GM19395 (cell line): ENCODE data around the gene APLN.
A peak's percentile ranks its signal among the peaks of the same experiment; 100 is the strongest.

Source experiments
- ATAC-seq: cut with Tn5 transposase; IDR thresholded peaks from one replicate; pipeline ENCODE4 v1.9.1; 2021; ENCODE audit warnings: mild to moderate bottlenecking, moderate library complexity; ENCODE audit not compliant: unreplicated experiment

The APLN gene

DNA sequence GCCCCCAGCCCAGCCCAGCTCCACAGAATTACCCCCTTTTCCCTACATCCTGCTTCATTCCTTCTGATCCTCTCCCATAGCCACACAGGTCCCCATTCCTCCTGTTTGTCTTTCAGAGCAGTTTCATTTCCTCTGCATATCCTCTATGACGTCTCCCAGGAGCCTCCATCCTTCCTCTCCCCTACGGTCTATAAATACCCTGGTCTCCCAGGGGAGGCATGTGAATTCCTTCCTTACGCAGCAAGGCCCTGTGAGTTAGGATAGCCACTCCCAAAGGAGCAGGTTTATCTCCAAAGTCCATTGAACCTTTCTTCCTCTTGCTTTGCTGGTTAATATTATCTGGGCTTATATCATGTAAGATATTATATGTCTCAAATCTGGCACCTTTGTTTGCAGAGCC is 8.4 kb upstream of the APLN start:
- ATAC-seq: no peak

DNA sequence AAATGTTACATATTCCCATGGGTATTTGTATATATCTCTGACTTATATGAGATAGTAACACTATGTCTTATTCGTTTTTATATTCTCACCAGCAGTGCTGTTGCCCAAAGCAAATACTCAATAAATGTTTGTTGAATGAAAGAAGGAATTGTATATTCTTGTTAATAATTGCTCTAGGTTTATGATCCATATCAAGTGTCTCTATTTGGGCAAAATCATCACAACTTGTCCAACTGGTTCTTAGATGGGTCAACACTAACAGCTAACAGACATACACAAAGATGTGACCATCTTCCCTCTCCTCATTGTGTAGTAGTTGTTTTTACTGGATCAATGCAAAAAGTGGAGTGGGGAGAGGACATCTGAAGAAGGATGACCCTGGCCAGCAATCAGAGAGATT is 6.6 kb upstream of the APLN start:
- no peak for ATAC-seq

DNA sequence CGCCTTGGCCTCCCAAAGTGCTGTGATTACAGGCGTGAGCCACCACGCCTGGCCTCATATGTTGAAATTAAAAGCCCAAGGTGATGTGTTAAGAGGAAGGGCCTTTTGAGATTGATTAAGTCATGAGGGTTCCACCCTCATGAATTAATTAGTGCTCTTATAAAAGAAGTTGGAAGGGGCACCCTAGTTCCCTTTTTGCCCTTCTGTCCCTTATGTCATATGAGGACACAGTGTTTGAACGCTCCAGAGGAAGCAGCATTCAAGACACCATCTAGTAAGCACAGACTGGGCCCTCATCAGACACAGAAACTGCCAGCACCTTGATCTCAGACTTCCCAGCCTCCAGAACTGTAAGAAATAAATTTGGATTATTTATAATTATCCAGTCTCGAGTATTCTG is 5.1 kb upstream of the APLN start:
- ATAC-seq: no peak

DNA sequence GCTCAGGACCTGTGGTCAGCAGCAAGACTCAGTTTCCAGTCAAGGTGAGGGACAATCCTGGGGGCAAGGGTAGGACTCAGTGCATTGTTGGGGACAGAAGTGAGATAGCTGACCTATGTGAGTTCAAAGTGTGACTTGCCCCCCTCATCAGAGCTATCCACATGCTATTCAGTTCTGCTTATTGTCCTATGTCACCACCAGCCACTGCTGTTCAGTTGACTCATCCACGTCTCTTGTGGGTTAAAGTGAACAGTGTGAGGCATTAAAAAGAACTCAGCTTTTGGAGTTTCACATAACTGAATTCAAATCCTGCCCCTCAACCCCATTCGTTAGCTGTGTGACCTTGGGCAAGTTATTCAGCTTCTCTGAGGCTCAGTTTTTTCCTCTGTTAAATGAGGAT is 4.4 kb upstream of the APLN start:
- ATAC-seq: no peak

DNA sequence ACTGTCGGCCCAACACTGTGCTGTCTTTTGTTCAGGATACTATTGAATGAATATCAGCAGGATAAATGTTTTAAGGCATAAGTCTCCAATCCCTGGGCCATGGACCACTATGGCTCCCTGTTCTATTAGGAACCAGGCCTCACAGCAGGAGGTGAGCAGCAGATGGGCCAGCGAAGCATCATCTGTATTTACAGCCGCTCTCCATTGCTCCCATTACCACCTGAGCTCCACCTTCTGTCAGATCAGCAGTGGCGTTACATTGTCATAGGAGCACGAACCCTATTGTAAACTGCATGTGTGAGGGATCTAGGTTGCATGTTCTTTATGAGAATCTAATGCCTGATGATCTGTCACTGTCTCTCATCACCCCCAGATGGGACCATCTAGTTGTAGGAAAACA is 3.7 kb upstream of the APLN start:
- ATAC-seq: no peak

DNA sequence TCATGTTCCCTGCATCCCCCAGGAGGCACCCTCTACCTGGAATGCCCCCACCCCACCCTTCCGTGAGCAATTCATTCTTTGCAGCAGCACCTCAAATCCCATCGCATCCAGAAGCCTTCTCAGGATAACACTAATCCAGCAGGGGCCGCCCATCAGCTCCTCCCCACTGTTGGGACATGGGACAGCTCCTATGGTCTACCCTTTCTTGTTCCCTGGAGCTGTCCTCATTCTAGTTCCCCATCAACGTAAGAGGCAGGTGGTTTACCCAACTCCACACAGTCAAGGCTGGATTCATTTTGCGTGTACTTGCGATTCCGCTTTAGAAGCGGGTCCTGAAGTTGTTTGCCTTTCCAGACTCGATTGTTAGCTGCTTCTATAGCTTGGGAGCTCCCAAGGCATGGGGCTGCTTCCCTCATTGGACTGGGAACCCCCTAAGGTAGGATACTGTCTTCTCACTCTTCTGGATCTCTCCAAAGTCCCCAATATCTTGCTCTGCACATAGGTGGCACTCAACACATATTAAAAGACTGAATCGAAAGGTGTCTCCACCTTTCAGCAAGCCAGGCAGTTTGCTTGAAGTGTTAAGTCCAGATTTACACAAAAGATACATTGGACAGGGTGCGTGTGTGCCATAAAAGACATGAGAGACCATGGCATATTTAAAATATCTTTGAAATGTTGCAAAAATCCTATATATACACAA is 942 bp upstream of the APLN start:
- no peak for ATAC-seq

DNA sequence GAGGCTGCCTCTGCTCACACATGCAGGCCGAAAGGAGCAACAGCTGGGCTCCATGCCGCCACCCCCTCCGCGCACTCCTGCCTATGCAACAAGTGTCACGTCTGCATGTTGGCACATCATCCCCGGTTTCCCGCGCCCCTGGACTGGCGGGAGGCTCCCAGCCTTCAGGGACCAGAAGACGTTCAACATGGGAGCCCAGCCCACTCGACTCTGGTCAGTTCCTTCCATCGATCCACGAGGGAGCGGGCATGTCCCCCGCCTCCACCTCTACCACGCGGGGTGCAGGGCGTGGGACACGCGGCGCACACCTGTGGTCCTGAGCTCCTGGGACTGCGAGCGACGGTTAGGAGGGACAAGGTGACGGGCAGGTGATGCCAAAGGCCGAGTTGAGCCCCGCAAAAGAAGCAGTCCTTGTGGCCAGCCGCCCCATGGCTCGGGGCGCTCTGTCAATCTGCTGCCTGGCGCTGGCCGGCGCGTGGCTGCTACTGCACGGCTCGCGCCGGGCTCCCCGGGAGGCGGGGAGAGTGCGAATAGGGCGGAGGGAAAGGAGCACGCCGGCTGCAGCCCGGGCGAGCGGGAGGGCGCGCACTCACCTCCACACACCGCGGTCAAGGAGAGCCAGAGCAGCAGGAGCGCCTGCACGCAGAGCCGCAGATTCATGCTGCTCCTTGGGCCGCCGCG is 645 bp downstream of the APLN start:
- peak; percentile 54 for ATAC-seq

DNA sequence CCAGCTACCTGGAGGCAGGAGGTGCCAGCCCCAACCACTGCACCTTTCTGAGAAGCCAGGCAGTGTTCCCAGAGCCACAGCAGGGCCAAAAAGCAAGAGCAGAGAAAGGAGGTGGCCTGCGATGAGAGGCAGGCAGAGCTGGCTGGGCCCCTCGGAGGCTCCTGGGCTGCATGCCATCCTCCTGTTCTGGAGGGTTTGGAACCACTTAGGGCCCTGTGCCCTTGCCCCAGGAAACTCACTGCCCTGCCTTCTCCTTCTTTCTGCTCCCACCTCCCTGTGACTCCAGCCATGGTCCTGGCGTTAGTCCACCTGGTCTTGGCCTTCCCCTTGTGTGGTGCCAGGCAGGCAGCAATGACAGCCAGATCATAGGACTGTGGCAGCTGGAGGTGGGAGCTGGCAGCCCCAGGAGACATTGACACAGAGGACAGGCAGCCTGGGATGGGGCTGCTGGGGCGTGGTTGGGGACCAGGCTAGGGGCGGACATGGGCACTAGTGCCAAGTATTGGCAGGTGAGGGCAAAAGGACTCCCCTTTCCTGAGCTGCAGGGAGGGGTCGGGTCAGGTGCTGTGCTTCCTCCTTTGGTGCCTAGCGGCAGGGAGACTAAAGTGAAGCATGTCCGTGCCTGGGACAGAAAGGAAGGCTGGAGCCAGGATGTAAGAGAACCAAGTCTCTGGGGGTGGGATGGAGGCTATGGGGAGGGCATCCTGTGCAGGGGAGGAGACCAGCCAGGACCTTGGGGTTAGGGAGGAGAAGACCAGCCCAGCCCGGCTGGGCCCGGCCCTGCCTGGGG is 1.4 kb downstream of the APLN start:
- no peak for ATAC-seq

DNA sequence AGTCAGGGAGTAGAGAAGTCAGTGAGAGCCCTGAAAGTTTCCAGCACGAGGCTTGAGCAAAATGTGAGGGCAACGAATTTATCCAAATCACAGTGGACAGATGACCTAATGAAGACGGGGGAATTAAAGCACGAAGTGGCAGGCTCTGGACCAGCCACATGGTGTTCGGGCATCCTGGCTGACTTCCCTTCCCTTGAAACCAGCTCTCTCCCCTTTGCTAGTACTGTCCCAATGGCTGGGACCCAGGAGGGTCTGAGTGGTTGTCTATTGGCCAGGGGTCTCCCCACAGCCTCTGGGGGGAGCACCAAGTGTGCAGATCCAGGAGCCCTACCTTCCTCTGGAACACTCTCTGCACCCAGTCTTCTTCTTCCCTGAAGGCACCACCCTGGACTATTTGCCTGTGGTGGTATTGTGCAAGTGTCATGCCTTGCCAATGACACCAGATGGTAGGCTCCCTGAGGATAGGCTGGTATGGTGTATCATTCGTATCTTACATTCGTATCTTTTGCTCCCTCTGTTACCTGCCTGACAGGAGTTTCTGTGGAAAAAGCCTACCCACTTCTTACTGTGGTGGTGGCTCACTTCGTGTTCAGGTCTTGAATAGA is 2.1 kb downstream of the APLN start:
- ATAC-seq: no peak

DNA sequence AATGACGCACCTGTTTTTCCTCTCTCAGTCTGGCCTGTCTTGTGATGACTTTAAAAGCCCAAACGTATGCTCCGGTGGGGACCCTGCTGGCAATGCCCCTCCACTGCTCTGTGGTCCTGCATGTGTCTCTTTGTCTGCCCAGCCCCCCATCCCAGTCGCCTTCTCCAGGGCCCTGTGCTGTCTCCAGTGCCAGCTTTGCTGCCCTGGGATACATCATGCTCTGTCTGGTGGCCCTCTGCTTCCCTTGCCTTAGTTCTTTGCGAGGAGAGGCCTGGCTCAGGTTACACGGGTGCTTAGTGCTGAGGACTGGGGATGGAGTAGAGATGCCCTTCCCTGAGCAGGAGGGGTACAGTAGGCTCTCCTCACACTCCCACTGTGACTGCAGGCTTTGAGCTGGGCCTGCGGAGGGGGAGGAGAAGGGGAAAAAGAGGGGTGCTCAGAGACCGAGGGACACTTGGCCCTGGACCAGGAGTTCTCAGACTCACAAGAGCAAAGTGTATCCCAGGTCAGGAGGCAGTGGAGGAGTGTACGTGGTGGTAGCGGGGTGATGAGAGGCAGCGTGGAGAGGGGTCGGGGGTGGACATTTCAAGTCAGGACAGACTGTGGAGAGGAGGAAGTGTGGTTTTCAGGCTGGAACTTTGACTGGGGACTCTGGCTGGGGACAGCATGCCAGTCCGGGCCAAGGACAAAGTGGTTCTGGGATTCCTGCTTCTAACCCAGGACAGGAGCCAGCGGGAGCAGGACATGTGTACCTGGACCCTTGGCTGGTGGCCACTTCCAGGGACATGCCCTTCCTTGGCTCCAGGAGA is 2.8 kb downstream of the APLN start:
- ATAC-seq: no peak

DNA sequence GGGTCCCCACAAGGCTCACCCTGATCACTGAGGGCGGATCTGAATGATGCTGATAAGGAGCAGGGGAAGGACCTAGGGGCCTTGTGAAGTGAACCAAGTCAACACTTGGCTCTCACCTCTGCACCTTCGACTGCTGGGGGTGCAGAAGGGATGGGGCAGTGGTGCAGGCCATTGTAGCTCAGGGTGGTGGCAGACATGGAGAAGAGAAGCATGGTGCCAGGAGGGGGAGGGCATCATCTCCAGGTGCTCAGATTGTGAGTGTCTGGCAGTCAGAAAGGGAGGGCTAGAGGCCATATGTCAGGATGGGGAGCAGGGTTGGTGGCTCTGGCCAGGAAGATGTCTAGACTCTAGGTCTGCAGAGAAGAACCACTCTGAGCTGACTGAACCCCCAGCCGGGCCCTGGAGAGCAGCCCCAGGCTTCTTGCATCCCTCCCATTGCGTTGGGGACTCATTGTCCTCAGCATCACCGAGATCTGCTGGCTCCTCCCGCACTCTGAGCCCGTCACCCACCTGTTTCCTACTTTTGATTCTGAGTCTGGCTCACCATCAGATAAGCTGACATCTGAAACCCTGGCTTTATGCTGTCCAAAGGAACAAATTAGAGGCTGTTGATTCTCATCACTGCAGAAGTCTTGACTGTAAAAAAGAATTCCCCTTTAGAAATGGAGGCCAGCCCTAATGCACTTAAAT is 3.8 kb downstream of the APLN start:
- ATAC-seq: no peak

DNA sequence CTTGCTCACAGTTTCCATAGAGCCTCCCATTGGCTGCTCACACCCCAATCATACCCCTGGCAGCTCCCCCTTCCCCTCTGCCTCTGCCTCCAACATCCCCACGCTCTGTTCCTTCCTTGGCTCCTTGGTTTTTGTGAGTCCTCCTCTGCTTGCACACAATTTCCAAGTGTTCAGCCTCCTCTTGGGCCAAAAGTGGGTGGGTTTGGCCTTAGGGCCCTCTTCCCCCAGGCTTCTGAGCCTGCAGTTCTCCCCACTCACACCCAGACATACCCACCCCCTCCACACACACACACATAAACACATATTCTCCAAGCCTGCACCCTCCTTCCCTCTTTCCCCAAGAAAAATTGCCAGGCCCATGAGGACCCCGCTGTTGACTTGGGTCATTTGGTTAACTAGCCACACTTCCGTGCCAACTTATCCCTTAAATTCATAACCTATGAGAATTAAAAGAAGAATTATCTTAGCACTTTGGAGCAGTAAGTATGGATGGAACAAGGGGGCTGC is 4.5 kb downstream of the APLN start:
- no peak for ATAC-seq

DNA sequence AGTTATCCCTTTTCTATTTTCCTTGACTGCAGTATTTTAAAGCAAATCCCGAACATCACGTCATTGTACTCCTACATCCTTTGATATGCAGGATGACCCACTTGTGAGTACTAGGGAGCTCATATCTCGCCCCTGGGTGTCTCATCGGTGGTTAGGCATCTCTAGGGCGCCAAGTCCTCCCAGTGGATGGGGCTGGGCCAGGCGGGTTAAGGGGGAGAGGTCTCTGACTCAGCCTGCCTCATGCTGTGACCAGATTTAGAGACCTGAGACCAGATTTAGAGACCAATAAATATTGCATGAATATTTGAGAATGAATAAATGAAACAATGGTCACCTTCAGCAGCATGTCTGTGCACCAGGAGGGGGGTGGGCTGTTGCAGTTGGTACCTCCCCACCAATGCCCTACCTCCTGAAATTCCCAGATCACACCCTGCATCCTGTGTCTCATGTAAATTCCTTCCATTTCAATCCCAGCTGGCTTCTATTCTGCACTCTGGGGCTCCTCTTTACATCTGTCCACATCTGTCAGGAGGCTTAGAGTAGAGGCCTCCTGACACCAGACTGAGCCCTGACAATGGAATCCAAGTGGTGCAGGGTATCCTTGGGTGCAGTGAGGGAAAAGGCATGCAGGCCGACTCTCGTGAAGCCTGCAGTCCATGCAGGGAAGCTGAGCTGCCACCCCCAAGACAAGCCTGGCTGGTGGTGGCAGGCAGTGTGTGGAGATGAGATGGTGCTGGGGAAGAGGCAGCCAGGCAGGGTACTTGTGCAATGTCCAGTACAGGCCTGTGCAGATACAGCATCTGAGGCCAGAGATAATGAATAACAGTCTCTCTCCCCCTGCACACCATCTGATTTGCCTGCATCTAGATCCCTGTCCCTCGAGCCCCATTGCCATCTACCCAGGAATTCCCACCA is 5.2 kb downstream of the APLN start:
- ATAC-seq: no peak

DNA sequence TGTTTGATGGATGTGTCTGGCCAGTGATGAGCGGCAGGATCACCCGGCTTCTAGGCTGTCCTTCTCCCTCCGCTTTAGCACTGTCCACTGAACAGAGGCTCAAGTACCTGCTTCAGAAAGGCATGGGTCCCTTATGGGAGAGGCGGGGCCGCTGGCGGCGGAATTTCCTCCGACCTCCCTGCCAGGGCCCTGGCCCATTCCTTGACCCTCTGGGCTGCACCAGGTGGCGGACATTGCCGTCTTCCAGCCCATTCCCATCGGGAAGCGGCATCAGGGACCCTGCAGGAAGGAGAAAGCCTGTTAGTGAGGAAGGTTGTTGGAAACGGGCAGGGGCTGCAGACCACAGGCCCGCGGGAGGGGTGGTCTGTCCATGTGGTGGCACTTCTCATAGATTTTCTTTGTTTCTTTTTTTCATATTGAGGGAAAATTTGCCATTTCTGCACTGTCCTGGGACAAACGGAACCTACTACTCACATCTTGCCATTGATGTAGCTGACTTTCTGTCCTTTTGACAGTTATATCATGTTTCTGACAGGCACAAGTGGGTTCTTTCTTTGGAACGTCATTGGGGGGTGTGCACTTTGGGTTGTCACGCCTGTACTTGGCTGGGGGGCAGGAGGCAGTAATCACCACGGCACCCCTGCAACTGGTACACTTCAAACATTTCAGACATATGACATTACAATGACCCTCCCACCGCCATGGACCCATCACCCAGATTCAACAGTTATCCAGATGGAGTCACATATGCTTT is 6.1 kb downstream of the APLN start:
- no peak for ATAC-seq

DNA sequence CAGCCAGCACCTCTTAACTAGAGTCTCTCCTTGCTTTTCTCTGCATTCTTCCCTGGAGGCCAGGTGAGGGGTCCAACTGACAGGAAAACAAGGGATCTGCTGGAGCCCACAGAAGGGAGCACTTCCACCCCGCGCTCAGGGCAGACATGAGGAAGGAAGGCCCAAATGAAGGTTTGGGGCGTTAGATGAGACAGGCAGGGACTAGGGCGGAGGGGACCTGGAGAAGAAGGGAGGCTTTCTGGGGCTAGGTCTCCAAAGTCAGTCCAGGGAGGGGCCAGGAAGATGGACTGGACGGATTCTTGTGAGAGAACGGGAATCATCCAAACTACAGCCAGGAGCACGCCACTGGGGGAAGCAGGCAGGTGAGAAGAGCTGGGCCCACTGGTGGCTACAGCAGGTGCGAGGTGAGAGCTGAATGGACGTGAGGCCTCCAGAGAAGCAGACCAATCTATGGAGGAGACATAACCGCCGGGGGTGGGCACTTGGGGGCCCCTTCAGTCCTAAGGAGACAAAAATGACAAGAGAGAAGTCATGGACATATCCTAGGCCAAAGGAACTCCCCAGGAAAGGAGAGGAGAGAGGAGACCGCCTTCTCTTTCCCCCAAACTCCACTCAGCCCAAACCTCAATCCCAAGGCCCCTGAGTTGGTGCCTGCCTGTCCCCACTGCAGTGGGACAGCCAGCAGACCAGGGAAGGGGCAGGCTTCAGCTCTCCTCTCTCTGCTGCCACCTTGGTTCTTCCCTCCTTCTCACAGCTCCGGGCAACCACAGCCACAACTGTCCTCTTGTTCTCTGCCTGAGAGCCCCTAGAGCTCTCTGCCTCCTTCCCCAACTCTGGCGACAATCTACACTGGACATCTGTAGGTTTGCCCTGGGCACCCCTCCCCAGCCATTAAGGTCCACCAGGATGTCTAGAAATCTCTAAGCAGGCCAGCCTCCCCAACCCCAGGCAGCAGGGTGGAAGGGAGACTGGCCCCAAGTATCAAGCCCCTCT is 7.0 kb downstream of the APLN start:
- no peak for ATAC-seq

DNA sequence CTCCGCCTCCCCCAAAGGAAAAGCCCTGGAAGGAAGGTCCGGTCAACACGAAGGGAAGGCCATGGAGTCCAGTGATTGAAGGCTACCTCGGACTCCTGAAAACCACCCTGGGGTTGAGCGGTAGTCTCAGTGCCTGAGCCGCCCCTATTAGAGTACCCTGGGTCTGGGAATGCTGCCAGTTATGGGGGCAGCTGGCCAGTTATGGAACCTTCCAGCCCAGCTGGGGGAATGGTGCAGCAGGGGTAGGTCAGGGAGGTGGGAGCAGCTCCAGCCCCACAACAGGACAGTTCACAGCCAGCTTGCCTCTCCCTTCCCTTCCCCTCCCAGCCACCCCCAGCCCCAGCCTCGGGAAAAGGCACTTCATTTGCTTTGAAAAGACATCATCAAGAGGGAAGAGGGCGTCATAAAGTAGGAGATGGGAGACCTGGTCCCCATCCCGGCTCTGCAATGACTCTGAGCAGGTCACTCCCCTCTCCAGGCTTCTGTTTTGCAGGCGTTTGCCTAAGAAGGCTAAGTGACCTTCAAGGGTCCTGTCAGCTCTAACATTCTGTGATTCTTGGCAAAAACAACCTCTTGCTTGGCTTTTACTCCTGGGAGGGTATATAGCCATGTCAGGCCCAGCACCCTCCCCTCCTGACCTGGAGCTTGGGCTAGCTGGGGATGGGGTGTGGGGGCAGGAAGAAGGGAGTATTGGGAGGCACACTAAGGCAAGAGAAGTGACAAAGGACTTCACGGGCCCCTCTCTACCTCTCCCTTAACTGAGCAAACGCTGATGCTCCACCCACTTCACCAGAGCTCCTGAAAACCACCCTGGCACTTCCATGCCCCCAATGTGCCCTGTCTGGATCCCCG is 8.0 kb downstream of the APLN start:
- no peak for ATAC-seq
